Stimulated activated naive CD8-positive, alpha-beta T cell treated with anti-CD3 and anti-CD28 coated beads, Interleukin-15, Interleukin-2, amounts not matched to agents 100 U/mL and 50 U/mL, for 24 hours (primary cell): ENCODE measurements around the gene LMOD3.

Experiments
- ATAC-seq: fragments of 150-1000 bp; cut with Tn5 transposase; one replicate; pipeline ENCODE4 v1.10.0; 2021
- DNase-seq: peaks from one replicate; pipeline ENCODE4 v3.0.0; 2021

LMOD3 gene

DNA sequence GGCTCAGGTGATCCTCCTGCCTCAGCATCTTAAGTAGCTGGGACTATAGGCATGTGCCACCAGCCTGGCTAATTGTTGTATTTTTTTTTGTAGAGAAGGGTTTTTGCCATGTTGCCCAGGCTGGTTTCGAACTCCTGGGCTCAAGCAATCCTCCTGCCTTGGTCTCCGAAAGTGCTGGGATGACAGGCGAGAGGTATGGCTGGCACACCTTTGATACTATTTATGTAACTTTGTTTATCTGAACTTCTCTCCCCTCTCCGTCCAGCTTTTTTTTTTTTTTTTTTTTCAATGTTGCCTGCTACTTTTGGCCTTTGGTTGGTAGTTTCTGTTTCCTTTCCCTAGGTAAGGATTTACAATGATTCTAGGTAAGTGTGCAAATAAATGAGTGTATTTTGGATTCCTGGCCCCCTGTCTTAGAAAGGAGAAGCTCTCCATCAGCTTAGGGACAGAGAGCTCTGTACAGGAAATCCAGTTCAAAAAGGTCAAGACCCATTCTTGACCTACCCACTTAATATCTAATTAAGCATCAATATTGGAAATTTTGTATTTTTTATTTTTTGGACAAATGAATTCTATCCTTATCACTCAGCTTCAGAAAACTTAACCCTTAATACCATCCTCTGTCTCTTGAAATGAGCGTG lies 30.9 kb downstream of the LMOD3 start:
- ATAC-seq: no peak
- no peak for DNase-seq

DNA sequence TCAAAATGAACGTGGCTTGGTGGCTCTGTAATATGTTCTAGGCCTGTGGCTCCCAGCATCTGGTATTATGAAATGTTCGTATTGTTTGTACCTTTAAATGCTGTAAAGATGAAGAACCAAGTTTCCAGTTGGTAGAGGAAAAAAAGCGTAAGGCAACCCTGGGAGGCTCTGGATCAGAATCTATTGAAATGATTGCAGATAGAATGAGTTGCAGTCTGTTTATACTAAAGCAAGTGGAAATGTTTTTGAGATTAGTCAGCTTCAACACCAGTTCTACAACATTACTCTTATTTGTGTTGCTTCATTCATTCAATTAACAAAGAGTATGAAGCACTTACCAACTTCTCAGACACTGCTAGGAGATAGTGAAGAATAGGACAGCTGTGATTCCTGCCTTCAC lies 32.4 kb downstream of the LMOD3 start:
- no peak for DNase-seq
- no peak for ATAC-seq

DNA sequence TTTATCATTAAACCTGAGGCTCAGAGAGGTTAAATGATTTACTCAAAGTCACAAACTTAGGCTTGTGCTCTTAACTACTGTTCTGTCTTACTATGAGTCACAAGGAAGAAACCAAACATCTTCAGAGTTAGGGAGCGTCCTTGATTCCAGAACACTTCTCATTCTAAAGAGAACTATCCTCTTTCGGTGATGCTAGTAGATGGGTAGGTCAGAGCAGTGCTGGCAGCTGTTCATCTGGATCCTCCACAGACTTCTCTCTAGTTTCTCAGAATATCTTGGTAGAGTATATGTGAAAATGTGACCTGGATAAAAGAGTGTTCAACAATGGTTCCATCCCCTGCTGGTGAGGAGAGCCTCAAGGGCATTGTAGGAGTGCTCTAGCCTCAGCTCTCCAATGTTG lies 34.3 kb downstream of the LMOD3 start:
- ATAC-seq: peak; percentile 17
- no peak for DNase-seq

DNA sequence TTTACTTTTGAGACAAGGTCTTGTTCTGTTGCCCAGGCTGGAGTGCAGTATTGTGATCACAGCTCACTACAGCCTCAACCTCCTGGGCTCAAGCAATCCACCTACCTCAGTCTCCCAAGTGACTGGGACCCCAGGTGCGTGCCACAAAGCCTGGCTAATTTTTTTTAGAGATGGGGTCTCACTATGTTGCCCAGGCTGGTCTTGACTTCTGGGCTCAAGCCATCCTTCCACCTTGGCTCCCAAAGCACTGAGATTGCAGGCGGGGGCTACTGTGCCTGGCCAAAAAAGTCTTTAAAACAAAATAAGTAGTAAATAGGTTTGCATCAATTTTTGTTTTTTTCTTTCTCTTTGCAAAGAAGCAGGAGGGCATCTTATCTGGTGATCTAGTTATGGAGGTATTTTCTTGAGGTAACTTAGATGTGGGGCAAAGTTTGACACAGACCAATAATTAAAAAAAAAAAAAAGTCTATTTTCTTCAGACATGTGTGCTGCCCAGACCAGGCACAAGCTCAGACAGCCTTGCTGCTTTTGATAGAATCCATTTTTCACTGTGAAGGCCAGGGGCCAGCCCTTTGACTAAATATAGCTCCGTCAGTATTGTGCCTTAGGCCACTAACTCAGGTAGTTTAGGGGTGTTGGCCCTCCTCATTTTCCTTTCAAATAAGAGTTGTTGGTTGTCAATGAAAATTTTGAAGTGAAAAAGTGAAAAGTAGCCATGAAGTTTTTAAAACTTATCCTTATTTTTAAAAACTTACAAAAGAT lies 35.2 kb downstream of the LMOD3 start:
- ATAC-seq (no peak), DNase-seq (no peak)

DNA sequence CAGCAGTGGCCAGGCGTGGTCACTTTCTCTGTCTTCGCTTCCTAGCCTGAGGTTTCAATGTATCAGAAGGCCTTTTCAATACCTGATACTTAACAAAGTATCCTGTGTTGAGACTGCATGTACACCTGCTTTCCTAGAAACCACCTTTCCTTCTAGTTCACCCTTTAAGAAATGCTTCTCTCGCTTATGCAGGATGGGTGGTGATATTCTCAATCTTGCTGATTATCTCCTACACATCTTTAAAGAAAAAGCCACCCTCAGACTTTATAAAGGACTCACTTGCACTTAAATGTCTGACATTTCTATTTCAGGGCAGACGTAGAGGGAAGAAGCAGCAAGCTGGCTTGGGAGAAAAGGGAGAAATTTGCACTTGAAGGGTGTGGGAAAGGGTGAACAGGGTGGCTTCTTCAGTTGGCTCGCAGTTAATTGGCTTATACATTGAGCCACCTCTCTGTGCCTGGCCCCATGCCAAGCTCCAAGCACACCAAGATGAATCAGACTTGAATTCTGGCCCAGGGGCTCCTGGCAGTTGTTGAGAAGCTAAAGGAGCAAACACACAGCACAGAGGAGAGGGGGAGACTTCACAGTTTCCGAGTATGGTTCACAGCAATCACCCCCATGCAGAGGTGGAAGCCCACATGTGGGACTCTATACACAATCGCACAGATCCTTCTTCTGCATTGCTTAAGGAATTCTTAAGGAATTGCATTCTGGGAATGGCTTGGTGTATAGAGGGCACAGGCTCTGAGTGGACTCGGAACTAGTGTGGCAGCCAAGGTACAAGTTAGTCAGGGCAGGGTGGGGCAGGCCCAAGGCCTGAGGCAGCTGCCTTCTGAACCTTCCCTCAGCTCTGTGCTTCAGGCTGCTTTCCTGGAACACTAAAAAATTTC lies 36.3 kb downstream of the LMOD3 start:
- DNase-seq (peak; percentile 87), ATAC-seq (peak; percentile 30)

DNA sequence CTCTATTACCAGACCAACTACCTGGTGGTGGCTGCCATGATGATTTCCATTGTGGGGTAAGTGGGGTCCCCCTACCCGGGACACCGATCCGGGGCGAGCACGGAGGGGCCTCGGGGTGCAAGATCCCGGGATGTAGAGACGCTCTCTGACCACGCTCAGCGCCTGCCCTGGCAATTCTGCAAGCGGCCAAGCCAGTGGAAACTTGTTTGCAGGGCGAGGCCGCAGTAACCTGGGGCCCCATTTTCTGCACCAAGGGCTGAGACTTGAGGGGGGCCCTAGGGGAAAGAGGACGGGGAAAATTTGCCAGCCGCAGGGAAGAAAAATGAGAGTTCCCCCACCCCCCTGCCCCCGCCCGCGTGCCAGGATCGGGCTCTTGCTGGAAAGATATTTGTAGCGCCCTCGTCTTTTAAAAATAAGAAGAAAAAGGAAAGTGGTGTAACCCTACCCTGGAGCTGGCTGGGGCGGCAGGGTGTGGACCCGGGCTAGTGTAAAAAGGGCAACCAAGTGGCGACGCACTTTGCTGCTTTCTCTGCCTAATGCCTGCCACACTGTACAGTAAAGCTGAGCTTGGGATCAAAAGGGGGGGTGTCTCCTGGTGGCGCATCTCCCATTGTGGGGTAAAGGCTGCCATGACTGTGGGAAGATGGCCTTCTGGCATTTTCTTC lies 37.1 kb downstream of the LMOD3 start:
- ATAC-seq: no peak
- peak; percentile 50 for DNase-seq

DNA sequence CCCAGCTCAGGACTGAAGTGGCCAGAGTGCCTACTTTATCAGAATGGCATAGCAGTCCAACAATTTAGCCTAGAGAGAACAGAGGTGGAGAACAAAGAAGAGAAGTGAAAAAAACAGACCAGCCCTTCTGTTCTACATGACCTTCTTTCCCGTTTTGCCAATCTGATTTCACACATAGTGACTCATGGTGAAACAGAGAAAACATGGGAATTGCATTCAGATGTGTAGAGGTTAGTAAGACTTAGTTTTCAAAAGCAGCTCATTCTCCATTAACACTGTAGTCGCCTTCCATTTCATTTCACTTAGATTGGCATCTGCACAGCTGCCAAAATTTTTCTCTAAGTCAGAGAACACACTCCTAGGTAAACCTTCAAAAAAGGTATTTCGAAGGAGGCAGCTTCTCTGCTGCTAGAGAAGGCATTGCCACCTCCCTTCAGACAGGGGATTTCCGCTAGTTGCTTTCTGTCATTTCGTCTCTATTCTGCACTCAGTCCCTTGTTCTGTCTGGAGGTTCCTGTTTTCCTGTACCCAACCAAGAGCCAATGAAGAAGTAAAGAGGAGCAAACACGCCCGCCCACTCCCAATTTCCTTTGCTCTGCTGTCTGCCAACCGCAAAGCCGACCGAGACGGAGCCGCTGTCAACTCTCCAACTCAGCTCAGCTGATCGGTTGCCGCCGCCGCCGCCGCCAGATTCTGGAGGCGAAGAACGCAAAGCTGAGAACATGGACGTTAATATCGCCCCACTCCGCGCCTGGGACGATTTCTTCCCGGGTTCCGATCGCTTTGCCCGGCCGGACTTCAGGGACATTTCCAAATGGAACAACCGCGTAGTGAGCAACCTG lies 37.8 kb downstream of the LMOD3 start, which contains the start of gene ARL6IP5:
Gene ARL6IP5 (plus strand): TSS at position 612 of the 842 bp plus-strand sequence. CDS start 111 bp downstream, at position 723.
- DNase-seq (peak; percentile 92), ATAC-seq (peak; percentile 58)

DNA sequence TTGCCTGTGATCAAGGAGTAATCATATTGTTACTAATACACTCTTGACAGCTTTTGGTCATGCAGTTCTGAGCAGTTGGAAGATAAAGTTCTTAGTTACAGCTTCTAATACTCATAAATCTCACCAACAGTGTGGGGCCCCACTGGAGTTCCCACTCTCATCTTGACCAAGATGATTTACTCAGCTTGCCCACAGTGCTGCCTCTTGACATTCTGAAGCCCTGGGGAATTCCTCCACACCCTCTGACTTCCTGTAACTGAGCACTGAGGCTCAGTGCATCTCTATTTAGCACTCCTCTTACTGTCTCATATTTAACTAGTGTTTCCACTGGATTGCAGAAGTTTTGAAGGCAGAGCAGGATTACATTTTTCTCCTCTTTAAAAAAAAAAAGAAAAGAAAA lies 39.6 kb downstream of the LMOD3 start:
- DNase-seq: peak; percentile 73

DNA sequence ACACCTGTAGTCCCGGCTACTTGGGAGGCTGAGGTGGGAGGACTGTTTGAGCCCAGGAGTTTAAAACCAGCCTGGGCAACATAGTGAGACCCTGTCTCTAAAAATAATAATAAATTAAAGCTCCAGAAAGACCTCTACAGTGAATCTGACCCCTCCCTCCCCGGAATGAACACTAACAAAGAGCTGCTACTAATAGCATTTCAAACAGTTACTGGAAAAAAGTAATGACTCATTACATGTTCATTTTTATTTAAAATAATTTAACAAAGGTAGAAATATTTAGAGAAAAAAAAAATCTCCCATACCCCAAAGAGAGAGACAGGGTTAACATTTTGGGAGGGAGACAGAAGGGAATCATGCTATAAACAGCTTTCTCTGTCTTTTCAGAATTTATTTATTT lies 40.0 kb downstream of the LMOD3 start:
- DNase-seq (no peak), ATAC-seq (no peak)

More for the DNA sequence above, 39.6 kb downstream of the LMOD3 start:
- peak; percentile 74 for ATAC-seq

DNA sequence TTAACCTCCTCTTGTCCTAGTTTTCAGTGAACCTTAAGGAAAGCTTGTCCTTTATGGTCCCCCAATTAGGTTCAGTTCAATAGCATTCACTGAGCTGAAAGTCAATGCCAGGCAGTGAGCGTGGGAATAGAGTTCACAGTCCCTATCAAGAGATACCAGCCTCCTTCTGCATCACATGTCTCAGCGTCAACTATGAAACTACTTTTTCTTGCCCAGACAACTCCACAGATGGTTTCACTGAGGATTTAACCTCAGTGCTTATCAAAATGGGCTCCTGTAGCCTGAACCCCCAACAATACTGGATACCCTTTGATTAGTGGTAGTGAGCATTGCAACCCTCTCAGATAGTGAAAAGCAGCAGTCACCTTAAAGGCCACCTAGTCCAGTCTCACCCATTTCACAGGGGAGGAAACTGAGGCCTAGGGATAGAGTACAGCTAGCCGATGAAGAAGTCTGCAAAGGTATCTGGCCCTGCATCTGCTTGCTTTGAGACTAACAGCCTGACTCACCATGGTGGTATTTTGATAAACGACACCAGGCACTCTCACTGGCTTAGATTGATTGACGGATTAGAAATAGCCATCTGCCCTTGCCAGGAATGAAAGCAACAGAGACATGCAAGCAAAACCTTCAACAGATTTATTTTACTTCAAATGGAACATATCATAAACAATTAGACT lies 40.7 kb downstream of the LMOD3 start:
- DNase-seq (no peak), ATAC-seq (no peak)

DNA sequence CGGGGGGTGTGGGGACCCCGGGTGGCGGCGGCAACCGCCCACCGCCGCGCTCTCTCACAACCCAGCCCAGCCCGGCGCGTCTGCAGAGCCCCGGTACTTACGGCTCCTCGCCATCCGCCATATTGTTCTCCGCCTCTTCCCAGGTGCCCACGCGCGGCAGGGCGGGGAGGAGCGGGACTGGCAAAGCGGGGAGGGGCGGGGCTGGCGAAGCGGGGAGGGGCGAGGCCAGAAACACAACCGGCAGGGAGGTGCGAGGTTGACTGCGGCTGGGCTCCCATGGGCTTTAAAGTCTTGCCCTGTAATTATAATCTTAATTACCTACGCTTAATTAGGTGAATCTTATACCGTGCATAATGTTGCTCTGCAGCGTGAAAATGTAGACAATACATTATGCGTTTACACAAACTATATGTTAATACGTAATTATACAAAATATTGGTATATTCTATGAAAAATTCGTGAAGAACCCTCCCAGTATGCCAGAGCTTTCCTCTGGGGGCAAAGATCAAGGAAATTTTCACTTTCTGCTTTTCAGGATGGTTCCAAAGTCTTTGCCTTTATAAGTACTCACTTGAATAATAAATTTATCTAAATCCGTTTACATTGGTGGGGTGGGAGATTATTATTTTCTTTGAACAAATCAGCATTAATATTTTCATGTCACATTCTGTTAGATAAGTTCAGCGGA lies 42.0 kb downstream of the LMOD3 start, which contains the start of gene UBA3:
Gene UBA3 (minus strand): TSS at position 133 of the 688 bp plus-strand sequence. CDS start 12 bp downstream, at position 121.
- ATAC-seq: peak; percentile 60

DNA sequence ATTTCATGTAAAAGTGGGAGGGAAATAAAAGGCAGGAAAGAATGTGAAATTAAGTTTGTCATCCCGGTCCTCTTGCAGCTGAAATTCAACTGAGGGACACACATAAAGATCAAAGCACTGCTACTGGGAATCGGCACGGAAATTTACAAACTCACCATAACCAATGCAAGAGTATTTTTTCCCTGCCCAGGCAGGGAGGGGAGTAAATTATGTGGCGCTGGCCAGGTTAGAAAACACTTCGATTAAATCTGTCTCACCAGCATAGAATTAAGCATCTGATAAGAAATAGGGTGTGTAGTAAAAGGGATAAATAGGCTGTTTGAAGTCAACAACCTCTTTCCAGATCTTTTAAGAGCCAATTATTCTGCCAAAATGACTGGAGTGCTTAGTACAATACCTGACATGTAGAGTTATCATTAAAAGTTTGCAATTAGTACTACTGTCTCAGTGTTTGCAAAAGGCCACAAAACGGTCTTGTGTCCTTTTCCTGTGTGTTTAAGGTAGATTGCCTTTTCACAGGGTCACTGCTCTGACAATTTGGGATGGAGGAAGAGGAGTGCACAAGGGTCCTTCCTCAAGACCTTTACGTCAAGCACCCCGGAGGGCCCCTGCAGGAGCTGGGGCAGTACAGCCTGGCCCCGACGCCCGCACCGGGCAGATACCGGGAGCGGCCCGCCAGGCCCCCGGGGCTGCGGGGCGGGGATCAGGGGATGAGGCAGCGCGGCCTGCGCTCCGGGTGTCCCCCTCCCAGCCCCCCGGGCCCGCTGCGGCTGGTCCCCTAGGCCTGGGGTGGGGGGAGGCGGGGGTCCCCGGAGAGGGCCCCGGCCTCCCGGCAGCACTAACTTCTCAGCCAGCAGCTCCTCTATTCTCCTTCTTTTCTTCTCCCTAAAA lies 42.9 kb downstream of the LMOD3 start:
- DNase-seq (no peak), ATAC-seq (no peak)

More for the DNA sequence above, 42.0 kb downstream of the LMOD3 start, which contains the start of gene UBA3:
- DNase-seq: peak; percentile 94

DNA sequence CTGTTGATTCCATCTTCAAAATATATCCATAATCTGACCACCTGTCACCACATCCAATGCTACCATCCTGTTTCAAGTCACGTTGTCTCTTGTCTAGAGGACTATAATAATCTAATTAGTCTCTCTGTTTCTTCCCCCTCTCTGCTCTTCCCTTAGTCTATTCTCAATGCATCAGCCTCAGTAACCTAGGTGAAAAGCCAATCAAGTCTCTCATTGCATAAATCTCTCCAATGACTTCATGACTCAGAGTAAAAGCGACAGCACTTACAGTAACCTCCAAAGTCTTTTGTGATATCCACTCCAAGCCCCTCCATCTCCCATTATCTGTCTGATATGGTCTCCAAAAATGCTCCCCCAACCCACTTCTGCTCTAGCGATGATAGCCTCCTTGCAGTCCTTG lies 49.5 kb downstream of the LMOD3 start:
- peak; percentile 43 for ATAC-seq
- no peak for DNase-seq

DNA sequence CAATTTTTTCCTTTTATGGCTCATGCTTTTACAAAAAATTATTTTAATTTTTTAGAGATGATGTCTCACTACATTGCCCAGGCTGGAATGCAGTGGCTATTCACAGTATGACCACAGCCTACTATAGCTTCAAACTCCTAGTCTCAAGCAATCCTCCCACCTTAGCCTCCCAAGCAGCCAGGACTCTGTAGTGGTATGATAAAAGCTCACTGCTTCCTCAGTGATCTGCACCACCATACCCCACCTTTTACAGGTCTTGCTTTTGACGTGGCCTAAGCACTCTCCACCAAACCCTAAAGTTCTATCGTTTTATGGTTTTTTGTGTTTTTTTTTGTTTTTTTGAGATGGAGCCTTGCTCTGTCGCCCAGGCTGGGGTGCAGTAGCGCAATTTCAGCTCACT lies 56.3 kb downstream of the LMOD3 start:
- ATAC-seq (no peak), DNase-seq (no peak)

DNA sequence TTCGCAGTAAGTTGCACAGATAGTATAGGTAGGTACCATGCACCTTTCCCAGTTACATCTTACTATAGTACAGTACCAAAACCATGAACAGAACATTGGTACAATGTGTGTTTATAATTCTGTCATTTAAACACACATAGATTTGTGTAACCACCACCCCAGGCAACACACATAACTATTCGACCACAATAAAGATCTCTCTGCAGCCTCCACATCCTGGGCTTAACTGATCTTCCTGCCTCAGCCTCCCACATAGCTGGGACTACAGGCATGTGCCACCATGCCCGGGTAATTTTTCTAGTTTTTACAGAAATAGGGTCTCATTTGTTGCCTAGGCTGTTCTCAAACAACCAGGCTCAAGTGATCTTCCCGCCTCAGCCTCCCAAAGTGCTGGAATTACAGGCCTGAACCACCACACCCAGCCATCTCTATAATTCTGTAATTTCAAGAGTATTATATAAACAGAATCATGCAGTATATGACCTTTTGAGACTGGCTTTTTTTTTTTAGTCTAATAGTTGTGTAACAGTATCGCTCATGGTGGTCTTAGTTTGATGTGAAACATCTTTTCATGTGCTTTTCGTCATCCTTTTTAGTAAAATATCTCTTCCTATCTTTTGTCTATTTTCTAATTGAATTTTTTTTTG lies 57.0 kb downstream of the LMOD3 start:
- DNase-seq (no peak), ATAC-seq (peak; percentile 83)

DNA sequence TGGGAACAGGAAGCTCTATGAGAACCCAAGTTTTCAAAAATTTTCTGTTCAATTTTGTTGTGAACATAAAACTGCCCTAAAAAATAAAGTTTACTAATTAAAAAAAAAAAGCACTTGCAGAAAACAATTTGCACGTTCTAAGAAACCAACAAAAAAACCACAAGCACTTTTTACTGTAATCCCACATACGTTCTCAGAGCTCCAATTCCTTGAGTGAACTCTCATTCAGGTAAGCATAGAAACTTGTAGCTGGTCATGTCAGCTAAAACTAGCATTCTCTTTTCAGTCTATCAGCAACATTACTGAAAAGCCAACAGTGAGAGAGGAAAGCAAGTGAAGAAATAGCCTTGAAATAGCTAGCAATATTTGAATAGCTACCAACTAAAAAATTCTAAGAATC lies 58.8 kb downstream of the LMOD3 start:
- DNase-seq: no peak
- ATAC-seq: no peak

DNA sequence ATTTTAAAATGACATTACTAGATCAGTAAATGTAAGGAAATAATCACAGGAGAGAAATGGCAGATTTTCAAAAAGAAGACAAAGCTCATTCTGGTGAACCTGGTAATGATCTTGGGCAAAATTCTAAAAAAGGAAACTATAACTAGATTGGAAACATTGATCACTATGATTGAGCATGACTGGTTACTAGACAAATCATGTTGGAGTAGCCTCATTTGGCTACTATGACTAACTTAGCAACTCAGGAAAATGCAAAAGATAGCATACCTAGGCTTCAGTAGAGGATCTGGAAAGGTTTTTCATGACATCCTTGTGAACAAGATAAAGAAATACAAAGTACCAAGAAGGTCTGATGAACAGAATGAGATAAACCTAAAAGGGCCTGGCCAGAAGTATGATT lies 62.7 kb downstream of the LMOD3 start:
- DNase-seq (no peak), ATAC-seq (peak; percentile 59)

DNA sequence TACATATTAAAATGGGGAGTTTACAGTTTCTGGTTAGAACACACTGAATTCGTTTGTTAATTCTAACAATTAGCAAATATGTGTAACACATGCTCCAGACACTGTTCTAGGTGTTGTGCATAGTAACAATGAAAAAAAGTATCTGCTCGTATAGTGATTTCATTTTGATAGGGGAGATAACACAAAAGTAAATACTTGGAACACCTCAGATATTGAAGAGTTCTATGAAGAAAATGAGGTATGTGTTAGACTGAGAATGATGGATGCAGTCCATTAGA lies 63.5 kb downstream of the LMOD3 start:
- no peak for ATAC-seq
- no peak for DNase-seq
